ENCODE measurements around the gene AXL. TPM values are rescaled to one million over a fixed set of nuclear protein-coding genes. Genes with fewer than 3 reads are reported as not detected.

The AXL gene
- total and polyA plus RNA-seq, 9 of the 15 experiments (the other 6 are each of a cell fraction or from before 2014, with no cell fraction given): 0.80 to 6.6 (median 1.6) TPM

GRCh38 chr19:41310033-41310831 lies 91.2 kb downstream of the AXL start, which contains the start of gene CCDC97 (continued):
- TF ChIP-seq ZMIZ1 (IDR thresholded peaks at IDR 0.05; ENCODE audit: low read depth in 2 of 2, low read length in 2 of 2): 0 out of 4 replicates have a peak, but pooled peaks of 1 of the 2 experiments have one; percentile 9
- no peak for TF ChIP-seq ZC3H11A (IDR thresholded peaks at IDR 0.05; ENCODE audit: low read depth, low read length)
- no peak for TF ChIP-seq ATF1 (CRISPR knock-in tag; IDR thresholded peaks at IDR 0.05)
- TF ChIP-seq ATF1 (tag; IDR thresholded peaks at IDR 0.05): peak; percentile 85
- peak; percentile 87 for TF ChIP-seq NEUROD1 (IDR thresholded peaks at IDR 0.05; ENCODE audit: borderline replicate concordance, low read depth, low read length, partially characterized antibody)
- no peak for TF ChIP-seq RBM25 (IDR thresholded peaks at IDR 0.05; ENCODE audit: low read depth, low read length, severe bottlenecking)
- TF ChIP-seq CEBPB (tag; IDR thresholded peaks at IDR 0.05): peak; percentile 60
- TF ChIP-seq CGGBP1 (CRISPR knock-in tag; IDR thresholded peaks at IDR 0.05): no peak; the same call in none of the 2 replicates
- TF ChIP-seq FOS (IDR thresholded peaks at IDR 0.05; ENCODE audit: extremely low read depth, insufficient read length): no peak
- peak; percentile 54; the same call in 1 of the 2 replicates for TF ChIP-seq ZNF407 (IDR thresholded peaks at IDR 0.05; ENCODE audit: low read depth)
- 0 out of 2 replicates have a peak, but pooled peaks have one; percentile 3 for TF ChIP-seq ZNF316 (IDR thresholded peaks at IDR 0.05)
- no peak for TF ChIP-seq PHB (CRISPR knock-in tag; IDR thresholded peaks at IDR 0.05)
- no peak for TF ChIP-seq ZNF655 (CRISPR knock-in tag; IDR thresholded peaks at IDR 0.05)
- TF ChIP-seq ZNF766 (CRISPR knock-in tag; conservative IDR thresholded peaks at IDR 0.05): peak; percentile 8; the same call in 1 of the 2 replicates
- no peak; the same call in 1 of the 2 replicates for TF ChIP-seq SNIP1 (IDR thresholded peaks at IDR 0.05; ENCODE audit: low read depth)
